ENCODE data around the gene PBXIP1. TPM values are rescaled to one million over a fixed set of nuclear protein-coding genes. Genes with fewer than 3 reads are reported as not detected.

The PBXIP1 gene
- total RNA-seq, 4 donors from 2014 or later, result 205 to 371 (median 283) TPM

DNA sequence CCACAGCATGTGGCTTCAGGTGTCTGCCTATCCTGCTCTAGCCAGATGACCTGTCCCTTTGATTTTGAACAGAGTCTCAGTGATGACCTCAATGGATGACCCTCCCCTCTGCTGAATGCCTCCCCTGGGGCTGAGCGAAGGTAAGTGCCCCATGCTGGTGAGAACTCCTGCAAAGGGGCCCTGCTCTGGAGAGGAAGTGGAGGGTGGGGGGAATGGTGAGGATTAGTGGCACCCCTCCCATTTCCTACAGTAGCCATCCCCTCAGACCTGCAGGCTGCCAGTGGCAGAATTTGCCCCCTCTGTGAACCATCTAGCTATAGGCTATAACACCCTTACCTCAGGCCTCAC is 15.7 kb downstream of the PBXIP1 start:
- Histone ChIP-seq H3K36me3 (peaks cover 0 to 9% of the 10 kb centered on the region in 2 donors), H3K27me3 (no peaks in the 10 kb centered on the region), H3K27ac (peak overlapping the region in 2 of 4 donors; percentile 97 to 99), H3K4me1 (peaks cover 3 to 72% (median 20%) of the 10 kb centered on the region in 3 donors), H3K9me3 (no peaks in the 10 kb centered on the region), H3K4me3 (no peak overlapping the region)
- ATAC-seq, result no peak
- WGBS, 2 donors (ENCODE audit: low coverage in 1 of 2), result no CpG with 5 or more reads among the region's 1 CpG
- TF ChIP-seq, protein P1, sequence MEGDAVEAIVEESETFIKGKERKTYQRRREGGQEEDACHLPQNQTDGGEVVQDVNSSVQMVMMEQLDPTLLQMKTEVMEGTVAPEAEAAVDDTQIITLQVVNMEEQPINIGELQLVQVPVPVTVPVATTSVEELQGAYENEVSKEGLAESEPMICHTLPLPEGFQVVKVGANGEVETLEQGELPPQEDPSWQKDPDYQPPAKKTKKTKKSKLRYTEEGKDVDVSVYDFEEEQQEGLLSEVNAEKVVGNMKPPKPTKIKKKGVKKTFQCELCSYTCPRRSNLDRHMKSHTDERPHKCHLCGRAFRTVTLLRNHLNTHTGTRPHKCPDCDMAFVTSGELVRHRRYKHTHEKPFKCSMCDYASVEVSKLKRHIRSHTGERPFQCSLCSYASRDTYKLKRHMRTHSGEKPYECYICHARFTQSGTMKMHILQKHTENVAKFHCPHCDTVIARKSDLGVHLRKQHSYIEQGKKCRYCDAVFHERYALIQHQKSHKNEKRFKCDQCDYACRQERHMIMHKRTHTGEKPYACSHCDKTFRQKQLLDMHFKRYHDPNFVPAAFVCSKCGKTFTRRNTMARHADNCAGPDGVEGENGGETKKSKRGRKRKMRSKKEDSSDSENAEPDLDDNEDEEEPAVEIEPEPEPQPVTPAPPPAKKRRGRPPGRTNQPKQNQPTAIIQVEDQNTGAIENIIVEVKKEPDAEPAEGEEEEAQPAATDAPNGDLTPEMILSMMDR (IDR thresholded peaks at IDR 0.05), result no peak
- no peak for TF ChIP-seq POLR2AphosphoS5 (IDR thresholded peaks at IDR 0.05)
- no peak for TF ChIP-seq EP300 (IDR thresholded peaks at IDR 0.05)
- TF ChIP-seq POLR2A (IDR thresholded peaks at IDR 0.05), result no peak

DNA sequence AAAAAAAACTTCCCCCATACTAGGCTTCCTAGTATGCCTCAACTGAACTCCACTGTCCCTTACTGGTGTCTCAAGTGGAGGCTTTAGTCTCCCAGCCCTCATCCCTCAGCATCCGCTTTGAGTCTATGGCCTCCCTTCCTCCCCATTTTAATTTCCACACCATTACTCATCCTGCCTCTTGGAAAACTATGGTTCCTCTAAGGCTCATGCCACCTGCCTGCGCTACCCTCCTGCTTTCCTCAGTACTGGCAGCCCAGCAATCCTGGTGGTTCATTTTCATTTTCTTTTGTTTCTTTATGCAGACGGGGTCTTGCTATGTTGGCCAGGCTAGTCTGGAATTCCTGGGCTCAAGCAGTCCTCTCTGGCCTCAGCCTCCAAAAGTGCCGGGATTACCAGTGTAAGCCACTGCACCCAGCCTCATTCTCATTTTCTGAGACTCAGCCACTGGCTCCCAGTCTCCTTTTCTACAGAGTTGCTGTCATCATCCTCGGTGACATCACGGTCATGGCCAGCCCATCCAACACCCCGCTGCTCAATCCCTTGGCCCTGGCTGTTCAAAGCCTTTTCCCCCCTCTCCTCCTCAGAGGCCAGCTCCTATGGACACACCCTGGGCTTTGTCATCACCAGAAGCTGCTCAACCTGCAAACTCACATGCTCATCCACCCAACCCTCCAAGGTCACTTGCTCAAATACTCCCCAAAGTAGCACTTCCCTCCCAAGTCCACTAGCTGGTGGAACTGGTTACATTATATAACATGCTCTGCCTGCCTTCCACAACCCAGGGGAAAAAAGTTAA is 17.1 kb downstream of the PBXIP1 start:
- Histone ChIP-seq H3K36me3 (no peaks in the 10 kb centered on the region), H3K27me3 (no peaks in the 10 kb centered on the region), H3K27ac (peak overlapping the region; percentile 91 to 99 (median 97)), H3K4me3 (no peak overlapping the region), H3K4me1 (peaks cover 3 to 62% (median 15%) of the 10 kb centered on the region in 3 donors), H3K9me3 (no peaks in the 10 kb centered on the region)
- no peak for ATAC-seq
- WGBS, 2 donors (ENCODE audit: low coverage in 1 of 2), result 89 to 94% methylated on average over 6 of the region's 7 CpGs
- TF ChIP-seq POLR2AphosphoS5 (IDR thresholded peaks at IDR 0.05) (no peak), EP300 (IDR thresholded peaks at IDR 0.05) (no peak), POLR2A (IDR thresholded peaks at IDR 0.05) (no peak)
- TF ChIP-seq, protein P1 (IDR thresholded peaks at IDR 0.05), result no peak

DNA sequence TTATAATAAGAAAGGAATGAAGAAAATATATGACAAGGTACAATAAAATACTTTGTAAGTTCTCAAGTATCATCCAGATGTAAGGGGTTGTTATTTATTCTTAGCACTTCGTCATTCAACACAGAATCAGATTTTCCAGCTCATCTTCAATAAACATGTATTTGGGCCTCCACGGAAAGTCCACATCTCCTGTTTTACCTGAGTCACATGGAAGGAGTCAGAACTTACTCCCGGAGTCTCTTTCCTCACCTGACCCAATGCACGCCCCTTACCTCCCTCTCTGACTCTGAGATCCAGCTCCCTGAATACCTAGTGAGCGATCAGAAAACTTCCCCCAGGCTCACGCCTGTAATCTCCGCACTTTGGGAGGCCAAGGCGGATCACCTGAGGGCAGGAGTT is 17.9 kb downstream of the PBXIP1 start:
- H3K4me3 ChIP-seq, result peak overlapping the region; percentile 66 to 72
- TF ChIP-seq, protein P1 (IDR thresholded peaks at IDR 0.05), result no peak
- TF ChIP-seq EP300 (IDR thresholded peaks at IDR 0.05) (no peak), POLR2AphosphoS5 (IDR thresholded peaks at IDR 0.05) (no peak), POLR2A (IDR thresholded peaks at IDR 0.05) (no peak)
- H3K27ac ChIP-seq, result peak overlapping the region; percentile 91 to 99 (median 97)
- peaks cover 3 to 55% (median 15%) of the 10 kb centered on the region in 3 donors for H3K4me1 ChIP-seq
- H3K36me3 ChIP-seq, result no peaks in the 10 kb centered on the region
- WGBS, 2 donors (ENCODE audit: low coverage in 1 of 2), result 66 to 83% methylated on average over 5 of the region's 8 CpGs
- ATAC-seq, result no peak
- no peaks in the 10 kb centered on the region for H3K27me3 ChIP-seq
- H3K9me3 ChIP-seq, result no peaks in the 10 kb centered on the region

DNA sequence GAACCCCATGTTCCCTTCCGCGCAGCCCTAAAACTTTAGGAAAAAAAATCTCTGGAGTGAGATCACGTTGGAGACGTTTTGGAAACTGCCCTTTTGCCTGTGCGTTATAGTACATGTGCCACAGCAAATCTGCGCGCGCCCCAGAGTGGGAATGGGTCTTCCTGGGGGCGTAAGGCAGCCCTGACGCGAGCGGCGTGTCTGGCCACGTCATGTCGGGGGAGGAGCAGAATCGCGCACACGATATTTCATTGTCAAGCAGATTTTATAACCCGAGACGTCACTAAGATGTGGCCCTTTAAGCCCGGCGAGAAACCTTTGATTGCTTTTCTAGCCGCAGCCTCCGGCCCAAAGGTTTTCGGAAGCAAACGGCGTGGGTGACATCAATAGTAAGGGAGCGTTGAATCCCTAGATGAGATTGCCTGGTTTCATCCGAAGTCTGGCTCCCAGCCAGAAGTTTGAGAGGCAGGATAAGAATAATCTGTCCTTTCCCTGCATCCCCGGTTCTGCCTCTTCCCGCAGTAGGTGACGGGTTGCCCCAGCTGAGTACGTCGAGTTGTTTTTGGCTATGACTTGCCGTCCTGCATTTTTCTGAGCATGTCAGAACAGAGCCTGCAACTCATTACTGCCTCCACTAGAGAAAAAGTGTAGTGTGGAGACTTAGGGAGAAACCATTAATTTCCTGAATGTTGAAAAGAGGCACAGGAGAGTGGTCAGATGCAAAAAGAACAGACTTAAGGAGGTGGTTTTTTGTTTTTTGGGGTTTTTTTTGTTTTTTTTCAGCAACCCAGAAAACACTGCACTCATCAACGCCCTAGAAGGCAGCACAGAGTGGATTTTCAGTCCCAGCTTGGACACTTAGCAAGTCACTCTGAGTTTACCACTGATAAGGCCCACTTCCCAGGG is 18.6 kb downstream of the PBXIP1 start:
- H3K4me3 ChIP-seq, result peak overlapping the region; percentile 66 to 72
- peaks cover 3 to 51% (median 15%) of the 10 kb centered on the region in 3 donors for H3K4me1 ChIP-seq
- peaks cover 0 to 2% of the 10 kb centered on the region in 2 donors for H3K36me3 ChIP-seq
- WGBS, 2 donors (ENCODE audit: low coverage in 1 of 2), result 1 to 3% methylated on average over 9 to 16 of the region's 36 CpGs
- H3K27me3 ChIP-seq, result no peaks in the 10 kb centered on the region
- ATAC-seq, result peak; percentile 90
- peak overlapping the region; percentile 91 to 99 (median 97) for H3K27ac ChIP-seq
- TF ChIP-seq POLR2AphosphoS5 (IDR thresholded peaks at IDR 0.05), result peak; percentile 85
- TF ChIP-seq EP300 (IDR thresholded peaks at IDR 0.05), result peak; percentile 21
- TF ChIP-seq POLR2A (IDR thresholded peaks at IDR 0.05), result peak; percentile 31 to 46
- TF ChIP-seq, protein P1 (IDR thresholded peaks at IDR 0.05), result peak in 3 of 4 experiments; percentile 33 to 72 (median 48)
- no peaks in the 10 kb centered on the region for H3K9me3 ChIP-seq
